Activated CD4-positive, alpha-beta T cell treated with anti-CD3 and anti-CD28 coated beads, Interleukin-2, amount 50 U/mL, for 1 hour (primary cell): ENCODE measurements around the gene SLC24A4.
"Not testable (repeated sequence)": the region's sequence is repeated elsewhere in the genome, so short reads cannot be mapped to it uniquely, and the experiment has no call there.

ENCODE experiments used
- DNase-seq: peaks from one replicate; pipeline ENCODE4 v3.0.0-alpha.2; 2020

SLC24A4 gene

GRCh38 chr14:92528486-92529100 lies 205.6 kb downstream of the SLC24A4 start:
- DNase-seq: no peak

GRCh38 chr14:92529903-92530302 lies 206.9 kb downstream of the SLC24A4 start:
- no peak for DNase-seq

DNA sequence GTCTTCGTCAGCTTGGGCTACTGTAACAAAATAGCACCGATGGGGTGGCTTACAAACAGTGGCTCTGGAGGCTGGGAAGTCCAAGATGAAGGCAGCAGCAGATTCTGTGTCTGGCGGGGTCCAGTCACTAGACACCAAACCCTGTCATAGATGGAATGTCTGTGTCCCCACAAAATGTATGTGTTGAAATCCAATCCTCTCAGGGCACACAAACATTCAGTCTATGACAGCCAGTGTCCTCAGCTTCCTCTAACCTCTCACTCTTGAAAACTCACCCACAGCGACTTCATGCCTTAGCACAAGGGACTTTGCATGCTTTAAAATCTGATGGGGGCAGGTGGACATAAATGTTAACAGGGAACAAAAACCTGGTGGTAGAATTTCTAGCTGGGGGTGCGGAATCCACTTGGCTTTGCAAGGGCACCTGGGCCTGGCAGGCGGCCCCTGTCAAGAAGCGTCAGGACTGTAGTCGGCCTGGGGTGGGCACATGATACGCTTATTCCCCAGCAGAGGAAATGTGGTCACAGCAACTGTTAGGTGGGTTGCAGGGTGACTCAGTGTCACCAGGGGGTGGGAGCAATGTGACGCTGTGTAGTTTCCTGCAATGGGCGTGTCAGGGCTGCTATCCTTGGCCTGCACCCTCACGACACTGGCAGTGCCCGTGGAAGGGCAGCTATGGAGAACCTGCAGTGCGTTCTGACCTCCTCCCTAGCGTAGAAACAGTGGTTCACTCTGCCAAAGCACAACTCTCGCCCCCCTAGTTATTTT lies 208.3 kb downstream of the SLC24A4 start:
- no peak for DNase-seq

DNA sequence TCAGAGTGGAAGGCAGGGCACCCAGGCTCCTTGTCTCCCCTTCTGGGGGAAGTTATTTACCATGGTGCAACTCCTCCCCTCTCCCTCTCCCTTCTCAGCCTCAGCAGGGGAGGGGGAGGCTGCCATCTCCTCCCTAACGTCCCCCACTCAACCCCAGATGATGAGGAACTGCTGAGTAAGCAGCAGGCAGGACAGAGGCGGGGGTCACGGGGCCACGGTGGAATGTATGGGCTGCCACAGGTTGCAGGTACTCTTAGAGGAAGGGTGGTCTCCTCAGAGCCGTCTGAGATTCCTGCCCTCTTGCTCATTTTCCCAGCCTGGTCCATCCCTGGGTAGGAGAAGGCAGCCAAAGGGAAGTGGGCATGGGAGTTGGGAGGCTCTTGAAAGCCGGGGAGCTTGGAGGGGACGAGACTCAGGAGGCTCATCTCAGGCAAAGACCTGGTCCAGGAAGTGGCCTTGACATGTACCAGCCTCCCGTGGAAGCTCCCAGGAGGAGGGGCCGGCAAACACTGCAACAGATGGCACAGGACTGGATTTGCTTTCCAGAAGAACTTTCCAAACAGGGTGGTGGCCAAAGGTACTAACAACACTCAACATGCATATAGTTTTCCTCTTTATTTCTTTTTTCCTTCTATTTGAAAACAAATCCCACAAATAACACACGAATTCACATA lies 209.7 kb downstream of the SLC24A4 start:
- DNase-seq: no peak

DNA sequence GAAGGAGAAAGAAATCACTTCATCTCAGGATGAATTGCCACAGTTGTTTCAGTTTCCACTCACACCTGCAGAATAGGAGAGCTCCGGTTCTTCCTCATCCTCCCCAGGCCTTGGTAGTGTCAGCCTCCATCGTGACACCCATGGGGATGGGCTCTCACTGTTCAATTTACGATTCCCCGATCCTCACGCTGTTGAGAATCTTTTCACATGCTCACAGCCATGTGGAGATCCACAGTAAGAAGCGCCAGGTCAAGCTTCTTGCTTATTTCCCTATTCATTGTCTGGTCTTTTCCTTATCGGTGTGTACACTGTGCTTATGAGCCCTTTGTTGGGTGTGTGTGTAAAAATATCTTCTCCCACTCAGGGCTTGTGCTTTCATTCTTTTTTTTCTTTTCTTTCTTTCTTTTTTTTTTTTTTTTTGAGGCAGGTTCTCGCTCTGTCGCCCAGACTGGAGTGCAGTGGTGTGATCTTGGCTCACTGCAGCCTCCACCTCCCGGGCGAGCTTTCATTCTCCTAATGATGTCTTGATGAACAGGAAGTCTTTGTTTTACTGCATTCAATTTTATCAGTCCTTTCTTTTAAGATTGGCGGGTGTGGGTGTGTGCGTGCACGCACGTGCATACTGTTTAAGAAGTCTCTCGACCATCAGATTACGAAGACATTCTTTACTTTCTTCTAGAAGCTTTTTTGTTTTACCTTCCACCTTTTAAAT lies 212.1 kb downstream of the SLC24A4 start:
- DNase-seq: peak; percentile 13

DNA sequence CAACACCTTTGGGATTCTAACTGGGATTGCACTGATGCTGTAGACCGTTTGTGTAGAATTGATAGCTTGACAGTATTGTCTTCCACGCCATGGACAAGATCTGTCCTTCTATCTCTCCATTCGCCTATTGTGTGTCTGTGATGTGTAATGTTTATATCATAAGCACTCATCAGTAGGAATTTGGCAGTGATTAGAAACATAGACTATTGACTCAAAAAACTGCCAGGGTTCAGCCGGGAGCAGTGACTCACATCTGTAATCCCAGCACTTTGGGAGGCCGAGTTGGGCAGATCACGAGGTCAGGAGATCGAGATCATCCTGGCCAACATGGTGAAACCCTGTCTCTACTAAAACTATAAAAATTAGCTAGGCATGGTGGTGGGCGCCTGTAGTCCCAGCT lies 213.3 kb downstream of the SLC24A4 start:
- not testable (repeated sequence) for DNase-seq

GRCh38 chr14:92538412-92538985 lies 215.5 kb downstream of the SLC24A4 start:
- DNase-seq: no peak

- no peak for DNase-seq
Measured at GRCh38 chr14:92539419-92539818, 216.5 kb downstream of the SLC24A4 start.

DNA sequence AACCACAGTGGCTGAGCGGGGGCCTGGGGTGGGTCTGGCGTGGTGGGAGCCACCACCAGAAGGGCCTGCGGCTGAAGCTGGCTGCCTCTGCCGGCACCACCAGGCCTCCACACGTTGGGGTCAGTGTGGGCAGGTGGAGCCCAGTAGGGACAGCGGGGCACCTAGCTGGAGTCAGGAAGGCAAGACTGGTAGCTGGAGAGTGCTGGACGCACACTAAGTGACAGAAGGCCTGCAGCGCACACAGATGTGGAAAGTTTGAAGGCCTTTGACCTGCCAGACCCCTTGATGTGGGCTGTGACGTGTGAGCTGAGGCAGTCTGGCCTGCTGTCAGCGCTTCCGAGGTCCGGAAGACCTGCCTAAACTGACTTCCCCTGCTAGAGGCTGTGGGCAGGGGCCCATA lies 216.9 kb downstream of the SLC24A4 start:
- no peak for DNase-seq

DNA sequence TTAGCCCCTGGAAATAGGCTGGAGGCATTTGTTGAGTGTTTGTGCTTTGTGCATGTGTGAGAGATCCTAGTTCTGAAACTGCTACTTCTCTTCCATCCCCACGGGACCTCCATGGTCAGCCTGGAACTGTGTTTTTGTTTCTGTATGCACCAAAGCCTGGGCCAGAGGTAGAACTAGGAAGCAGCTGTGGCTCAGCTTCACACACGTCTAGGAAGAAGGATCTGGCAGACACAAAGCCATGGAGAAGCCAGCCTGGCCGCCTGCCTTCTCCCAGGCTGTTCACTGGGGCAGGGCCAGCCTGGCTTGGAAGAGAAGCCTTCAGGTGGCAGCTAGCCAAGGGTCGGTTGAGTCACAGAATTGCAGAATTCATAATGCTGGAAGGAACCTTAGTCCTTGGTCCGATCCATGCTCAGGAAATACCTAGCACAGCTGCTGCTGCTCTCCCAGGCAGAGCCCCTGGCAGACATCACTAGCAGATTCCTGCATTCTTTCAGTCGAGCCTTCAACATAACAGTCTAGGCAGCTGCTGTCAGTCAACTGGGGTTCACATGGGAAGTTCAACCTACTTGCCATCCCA lies 217.6 kb downstream of the SLC24A4 start:
- DNase-seq: no peak

DNA sequence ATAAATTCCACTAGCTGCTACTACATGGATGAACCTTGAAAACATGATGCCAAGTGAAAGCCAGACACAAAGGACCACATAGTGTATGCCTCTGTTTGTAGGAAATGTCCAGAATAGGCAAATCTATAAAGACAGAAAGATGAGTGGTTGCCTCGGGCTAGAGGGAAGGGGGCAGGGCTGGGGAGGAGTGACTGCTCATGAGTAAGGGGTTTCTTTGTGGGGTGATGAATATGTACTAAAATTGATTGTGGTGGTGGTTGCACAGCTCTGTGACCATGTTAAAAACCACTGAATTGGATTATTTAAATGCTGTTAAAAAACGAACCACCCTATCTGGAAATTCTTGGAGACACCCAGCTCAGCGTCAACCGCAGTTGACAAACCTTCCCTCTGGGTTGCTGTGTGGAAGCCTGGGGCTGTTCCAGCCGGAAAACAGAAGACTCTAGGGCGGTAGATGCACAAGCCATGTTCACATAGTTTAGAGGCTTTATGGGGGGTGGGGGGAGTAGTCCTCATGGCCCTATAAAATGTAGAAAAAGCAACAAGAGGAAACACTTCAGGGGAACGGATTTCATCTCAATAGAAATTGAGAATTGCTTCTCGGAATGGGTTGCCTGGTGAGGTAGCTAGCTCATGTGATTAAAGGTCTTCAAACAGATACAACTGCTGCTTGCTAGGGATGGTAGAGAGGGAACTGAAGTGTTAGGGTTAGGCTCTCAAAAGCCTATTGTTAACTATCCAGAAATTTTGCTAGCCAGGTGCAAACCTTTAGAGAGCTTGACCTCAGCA lies 220.0 kb downstream of the SLC24A4 start:
- DNase-seq: no peak

- DNase-seq: no peak
Measured at GRCh38 chr14:92544051-92544720, 221.2 kb downstream of the SLC24A4 start.

GRCh38 chr14:92546347-92547053 lies 223.5 kb downstream of the SLC24A4 start:
- DNase-seq: no peak

- DNase-seq: no peak
Measured at GRCh38 chr14:92549105-92549858, 226.3 kb downstream of the SLC24A4 start.

DNA sequence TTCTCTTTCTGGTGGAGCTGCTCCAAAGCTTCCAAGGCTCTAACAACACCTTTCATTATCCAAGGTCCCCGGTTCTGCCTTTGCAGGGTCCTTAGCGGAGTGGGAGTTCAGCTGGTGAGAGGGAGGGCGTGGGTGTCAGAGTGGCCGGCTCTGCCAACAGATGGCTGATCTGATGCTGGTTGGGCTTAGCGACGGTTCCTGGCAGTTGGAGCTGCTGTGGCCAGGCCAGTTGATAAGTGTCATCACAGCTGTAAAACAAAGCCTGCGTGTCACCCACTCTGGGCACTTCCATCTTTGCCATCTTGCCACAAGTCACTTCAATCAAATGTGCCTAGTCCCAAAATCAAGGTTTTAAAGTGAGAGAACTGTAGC lies 226.9 kb downstream of the SLC24A4 start:
- no peak for DNase-seq
